Mesodermal cell (in vitro differentiated cells): ENCODE results near the gene NALF2. TPM values are rescaled to one million over a fixed set of nuclear protein-coding genes. Genes with fewer than 3 reads are reported as not detected.

Source experiments
- H3K27ac ChIP-seq: 2 replicates; pipeline ENCODE4 v1.7.0; 2013; ENCODE audit warnings: mild to moderate bottlenecking, low read depth, low read length, moderate library complexity; ENCODE audit not compliant: severe bottlenecking
- H3K36me3 ChIP-seq: 2 replicates; pipeline ENCODE4 v1.7.1; 2013; ENCODE audit warnings: mild to moderate bottlenecking, low read length, moderate library complexity; ENCODE audit not compliant: control insufficient read depth, insufficient read depth
- H3K4me1 ChIP-seq: one replicate; pipeline ENCODE4 v1.7.1; 2013; ENCODE audit warnings: mild to moderate bottlenecking, low read length; ENCODE audit not compliant: insufficient read depth, control insufficient read depth, poor library complexity, severe bottlenecking
- H3K4me3 ChIP-seq: 2 replicates; pipeline ENCODE4 v1.7.0; 2013; ENCODE audit warnings: low read length, control low read depth, mild to moderate bottlenecking; ENCODE audit not compliant: insufficient read depth, poor library complexity, severe bottlenecking; ENCODE audit errors: extremely low read depth
- H3K9me3 ChIP-seq: 2 replicates; pipeline ENCODE4 v1.7.1; 2013; ENCODE audit warnings: mild to moderate bottlenecking, low read length, moderate library complexity; ENCODE audit not compliant: control insufficient read depth
- WGBS, 2 experiments: methylation state at CpG; one replicate each; pipeline ENCODE4 v1.1.5; 2013; ENCODE audit warnings: missing lambda C conversion rate in 2 of 2; ENCODE audit not compliant: insufficient coverage in 2 of 2; 5-methylcytosine and 5-hydroxymethylcytosine counted together
- polyA plus RNA-seq, 2 experiments: library from polyadenylated mRNA; stranded (reverse); fragments of 50-300 nt; gene quantifications; one replicate each; pipeline ENCODE4 v1.2.3, GENCODE V29; 2013

NALF2 gene
- polyA plus RNA-seq (2013, experiment 1 of 2), result 0.55 TPM
- polyA plus RNA-seq (2013, experiment 2 of 2), result 0.56 TPM

DNA sequence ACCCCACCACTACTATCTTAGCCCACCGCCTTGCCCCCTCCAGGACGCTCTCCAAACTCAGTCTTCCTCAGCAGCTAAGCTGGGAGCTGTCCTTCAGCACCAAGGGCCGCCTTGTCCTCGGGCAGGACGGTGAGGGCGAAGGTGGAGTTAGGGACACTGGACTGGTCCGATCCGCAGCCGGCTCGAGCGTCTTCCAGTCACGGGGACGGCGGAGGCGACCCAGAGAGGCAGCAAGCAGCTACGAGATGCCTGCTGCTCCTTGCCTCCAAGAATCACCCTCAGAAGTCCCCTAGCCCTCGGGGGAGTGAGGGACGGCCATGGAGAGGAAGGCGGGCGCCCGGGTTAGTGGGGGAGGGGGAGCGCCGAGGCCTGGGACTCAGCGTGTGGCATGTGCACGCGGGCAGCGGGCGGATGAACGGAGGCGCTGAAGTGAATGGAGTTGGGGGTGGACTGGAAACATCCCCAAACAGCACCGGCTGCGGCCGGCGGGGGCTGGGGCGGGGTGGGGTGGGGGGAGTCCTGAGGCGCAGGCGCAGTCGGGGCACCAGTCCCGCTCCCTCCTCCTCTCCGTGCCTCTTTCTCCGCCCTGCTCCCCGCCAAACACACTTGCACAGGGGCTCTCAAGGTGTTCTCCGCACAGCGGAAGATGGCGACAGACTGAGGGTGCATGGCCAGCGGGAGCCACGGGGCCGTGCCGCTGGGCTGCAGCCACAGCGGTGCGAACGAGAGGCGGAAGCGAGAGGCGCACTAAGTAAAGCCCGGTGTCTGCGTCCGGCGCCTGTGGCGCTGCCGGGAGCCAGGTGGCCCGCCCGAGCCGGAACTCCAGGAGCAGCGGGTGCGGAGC lies at the start of gene NALF2:
TSS of gene NALF2 (plus strand) at position 545 of the 844 bp plus-strand sequence. CDS start 957 bp downstream, outside the sequence.
- Histone ChIP-seq H3K27ac (no peak within 1 kb of the TSS), H3K4me3 (peak within 1 kb of the TSS; percentile 41), H3K4me1 (no peaks in the 10 kb centered on the region), H3K9me3 (no peaks in the 10 kb centered on the region), H3K36me3 (no peaks in the 10 kb centered on the region)
- 2% methylated on average over 8 to 9 of the region's 66 CpGs for whole genome bisulfite sequencing, 2 experiments

DNA sequence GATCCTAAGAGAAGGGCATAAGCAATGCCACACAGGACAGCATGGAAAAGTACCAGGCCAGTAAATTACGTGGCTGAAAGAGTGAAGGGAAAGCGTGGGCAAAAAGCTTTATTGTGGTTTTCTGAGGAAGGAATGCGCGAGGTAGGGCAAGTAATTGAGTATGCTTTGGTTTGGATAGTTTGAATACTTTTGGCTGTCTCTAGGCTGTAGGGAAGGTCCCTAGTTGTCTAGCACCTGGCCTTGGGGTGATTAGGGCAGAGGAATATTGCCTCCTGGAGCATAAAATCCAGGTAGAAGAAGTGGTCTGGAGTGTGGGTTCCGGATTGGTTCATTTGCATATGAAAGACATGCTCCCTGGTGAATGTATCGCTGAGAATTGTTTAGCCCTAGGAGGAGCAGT lies 46.4 kb upstream of the NALF2 start:
- WGBS, 2 experiments, result 82 to 92% methylated on average over 3 to 4 of the region's 6 CpGs
- Histone ChIP-seq H3K36me3 (no peaks in the 10 kb centered on the region), H3K4me1 (no peaks in the 10 kb centered on the region), H3K4me3 (no peak overlapping the region), H3K27ac (no peak overlapping the region), H3K9me3 (no peaks in the 10 kb centered on the region)

DNA sequence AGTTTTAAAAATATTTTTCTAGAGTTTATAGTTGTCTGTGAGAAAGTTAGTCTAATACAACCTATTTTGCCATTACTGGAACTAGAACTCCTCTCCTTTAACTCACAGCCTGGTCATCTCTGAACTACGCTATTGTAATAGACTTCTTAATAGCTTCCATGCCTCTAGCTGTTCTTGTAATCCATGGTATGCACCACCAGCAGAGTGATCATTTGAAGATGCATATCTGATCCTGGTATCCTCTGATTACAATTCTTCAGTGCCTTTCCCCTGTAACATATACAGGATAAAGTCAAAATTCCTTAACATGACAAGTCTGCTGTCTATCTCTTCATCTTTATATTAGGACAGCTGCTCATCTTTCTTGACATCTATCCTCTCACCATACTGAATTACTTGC lies 37.6 kb upstream of the NALF2 start:
- H3K36me3 ChIP-seq, result no peaks in the 10 kb centered on the region
- no peaks in the 10 kb centered on the region for H3K4me1 ChIP-seq
- WGBS, 2 experiments, result 86% methylated on average over 1 of the region's 1 CpG; no CpG with 5 or more reads in 1 of the 2 experiments
- no peaks in the 10 kb centered on the region for H3K9me3 ChIP-seq
- H3K27ac ChIP-seq, result no peak overlapping the region
- no peak overlapping the region for H3K4me3 ChIP-seq

DNA sequence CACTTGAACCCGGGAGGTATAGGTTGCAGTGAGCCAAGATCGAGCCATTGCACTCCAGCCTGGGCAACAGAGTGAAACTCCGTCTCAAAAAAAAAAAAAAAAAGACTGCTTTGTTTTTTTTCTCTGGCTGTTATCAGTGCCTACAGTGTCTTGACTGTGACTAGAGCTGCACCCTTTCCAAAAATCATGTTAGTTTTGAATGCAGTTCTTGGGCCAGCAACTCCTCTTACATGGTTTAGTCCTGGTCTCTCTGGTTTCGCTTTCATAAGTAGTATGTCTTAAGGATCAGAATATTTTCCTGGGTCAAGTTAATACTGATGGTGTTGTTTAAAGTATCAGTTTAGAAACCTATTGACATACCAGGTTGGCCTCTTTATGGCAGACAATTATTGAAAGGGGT lies 34.2 kb upstream of the NALF2 start:
- no peak overlapping the region for H3K27ac ChIP-seq
- H3K4me3 ChIP-seq, result no peak overlapping the region
- H3K9me3 ChIP-seq, result no peaks in the 10 kb centered on the region
- no peaks in the 10 kb centered on the region for H3K4me1 ChIP-seq
- H3K36me3 ChIP-seq, result no peaks in the 10 kb centered on the region
- WGBS, 2 experiments, result 81 to 92% methylated on average over 2 of the region's 4 CpGs

DNA sequence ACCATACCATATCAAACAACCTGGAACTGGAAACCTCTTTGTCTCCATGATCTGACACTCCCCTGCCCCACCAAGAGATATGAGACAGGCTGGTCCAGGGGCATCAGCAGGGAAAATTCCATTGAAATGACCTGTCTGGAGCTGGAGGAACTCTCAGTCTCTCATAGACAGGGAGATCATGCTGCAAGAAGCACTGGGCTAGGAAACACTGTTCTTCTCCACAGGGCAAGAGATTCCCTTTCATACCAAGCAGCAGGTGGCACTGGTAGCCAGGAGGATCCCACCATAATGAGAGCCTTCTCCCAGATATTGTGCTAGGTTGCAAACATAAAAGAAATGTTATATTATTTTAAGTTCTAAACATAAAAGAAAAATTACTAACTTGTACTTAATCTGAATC lies 14.5 kb upstream of the NALF2 start:
- no peak overlapping the region for H3K27ac ChIP-seq
- H3K9me3 ChIP-seq, result no peaks in the 10 kb centered on the region
- peaks cover 3% of the 10 kb centered on the region for H3K4me1 ChIP-seq

DNA sequence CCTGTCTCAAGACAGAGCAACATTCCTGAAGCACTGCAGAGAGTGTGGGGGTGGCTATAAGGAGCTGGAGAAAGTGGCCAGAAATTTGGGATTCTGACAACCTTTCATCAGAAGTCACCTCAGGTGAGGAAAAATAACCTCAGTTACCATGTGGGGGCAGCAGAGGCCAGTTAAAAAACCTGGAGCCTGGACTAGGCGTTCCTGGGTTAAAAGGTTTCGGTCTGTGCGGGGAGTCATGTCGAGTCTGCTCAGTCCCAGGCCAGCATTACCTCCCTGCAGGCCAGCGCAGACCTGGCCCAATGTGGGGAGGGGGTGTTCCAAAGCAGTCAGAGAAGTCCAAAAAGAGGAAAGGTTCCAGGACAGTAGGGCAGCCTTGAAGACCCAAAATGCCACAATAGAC lies 10.9 kb upstream of the NALF2 start:
- Histone ChIP-seq H3K4me3 (no peak overlapping the region), H3K9me3 (no peaks in the 10 kb centered on the region), H3K4me1 (peaks cover 3% of the 10 kb centered on the region), H3K36me3 (no peaks in the 10 kb centered on the region), H3K27ac (no peak overlapping the region)
- WGBS, 2 experiments, result no CpG with 5 or more reads among the region's 5 CpGs

More for the DNA sequence above, 14.5 kb upstream of the NALF2 start:
- no peak overlapping the region for H3K4me3 ChIP-seq
- no peaks in the 10 kb centered on the region for H3K36me3 ChIP-seq

DNA sequence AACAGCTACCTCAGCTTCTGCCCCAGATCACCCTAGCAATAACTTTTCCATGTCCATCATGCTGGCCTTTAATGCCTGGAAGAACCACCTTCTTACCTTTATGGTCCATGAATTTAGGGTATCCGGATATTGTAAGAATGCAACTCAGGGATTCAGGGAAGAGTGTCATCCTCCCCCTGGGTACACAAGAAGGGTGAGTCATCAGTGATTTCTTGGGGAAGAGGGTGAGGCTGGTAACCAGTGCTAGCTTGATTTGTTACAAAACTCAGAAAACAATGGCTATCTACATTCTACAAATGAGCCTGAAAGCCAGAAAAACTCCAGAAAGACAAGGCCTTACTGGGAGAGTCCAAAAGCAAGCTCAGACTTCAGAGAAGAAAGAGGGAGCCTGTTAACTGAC lies 10.4 kb upstream of the NALF2 start:
- H3K4me1 ChIP-seq, result peaks cover 3% of the 10 kb centered on the region
- H3K9me3 ChIP-seq, result no peaks in the 10 kb centered on the region
- no peaks in the 10 kb centered on the region for H3K36me3 ChIP-seq
- no CpG with 5 or more reads among the region's 1 CpG for WGBS, 2 experiments
- H3K4me3 ChIP-seq, result no peak overlapping the region
- no peak overlapping the region for H3K27ac ChIP-seq

DNA sequence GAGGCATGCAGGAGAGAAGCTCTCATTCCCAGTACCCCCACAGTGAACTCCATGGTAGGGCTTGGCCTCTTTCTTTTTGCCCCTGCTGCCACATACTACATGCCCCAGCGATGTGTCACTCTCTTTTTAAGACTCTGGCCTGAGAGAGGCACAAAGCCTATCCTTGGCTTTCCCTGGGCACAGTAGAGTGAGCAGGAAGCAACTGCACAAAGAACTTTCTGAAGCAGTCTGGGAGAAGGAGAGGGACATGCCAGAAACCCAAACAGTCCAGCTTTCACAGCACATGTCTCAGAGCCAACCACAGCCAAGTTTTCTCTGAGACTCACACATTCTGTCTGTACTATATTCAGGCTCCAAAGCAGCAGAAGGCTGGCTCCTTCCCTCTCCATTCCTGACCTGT lies 7.9 kb upstream of the NALF2 start:
- no peaks in the 10 kb centered on the region for H3K9me3 ChIP-seq
- WGBS, 2 experiments, result no CpG with 5 or more reads among the region's 1 CpG
- peaks cover 3% of the 10 kb centered on the region for H3K4me1 ChIP-seq
- no peak overlapping the region for H3K4me3 ChIP-seq
- H3K27ac ChIP-seq, result no peak overlapping the region
- H3K36me3 ChIP-seq, result no peaks in the 10 kb centered on the region

DNA sequence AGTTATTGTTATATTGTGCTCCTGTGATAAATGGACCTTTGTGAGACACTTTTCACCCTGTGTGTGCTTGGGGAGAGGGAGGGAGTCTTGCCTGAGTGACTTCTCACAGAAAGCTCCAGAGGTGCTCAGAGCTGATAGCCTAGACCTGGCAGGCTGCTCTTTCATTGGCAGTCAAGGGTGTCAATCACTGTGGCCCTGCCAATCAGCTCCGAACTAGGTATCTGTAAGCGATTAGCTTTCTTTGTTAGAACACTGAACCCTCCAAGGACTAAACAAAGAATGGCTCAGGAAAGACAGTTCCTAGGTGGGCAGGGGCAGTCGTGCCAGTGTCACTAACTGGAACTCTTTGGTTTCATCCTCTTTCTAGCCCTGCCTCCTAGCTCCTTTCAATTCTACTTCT lies 2.7 kb upstream of the NALF2 start:
- no peak overlapping the region for H3K27ac ChIP-seq
- H3K4me1 ChIP-seq, result no peaks in the 10 kb centered on the region
- H3K9me3 ChIP-seq, result no peaks in the 10 kb centered on the region
- no peak overlapping the region for H3K4me3 ChIP-seq
- 43 to 50% methylated on average over 2 to 3 of the region's 3 CpGs for WGBS, 2 experiments
- H3K36me3 ChIP-seq, result no peaks in the 10 kb centered on the region

DNA sequence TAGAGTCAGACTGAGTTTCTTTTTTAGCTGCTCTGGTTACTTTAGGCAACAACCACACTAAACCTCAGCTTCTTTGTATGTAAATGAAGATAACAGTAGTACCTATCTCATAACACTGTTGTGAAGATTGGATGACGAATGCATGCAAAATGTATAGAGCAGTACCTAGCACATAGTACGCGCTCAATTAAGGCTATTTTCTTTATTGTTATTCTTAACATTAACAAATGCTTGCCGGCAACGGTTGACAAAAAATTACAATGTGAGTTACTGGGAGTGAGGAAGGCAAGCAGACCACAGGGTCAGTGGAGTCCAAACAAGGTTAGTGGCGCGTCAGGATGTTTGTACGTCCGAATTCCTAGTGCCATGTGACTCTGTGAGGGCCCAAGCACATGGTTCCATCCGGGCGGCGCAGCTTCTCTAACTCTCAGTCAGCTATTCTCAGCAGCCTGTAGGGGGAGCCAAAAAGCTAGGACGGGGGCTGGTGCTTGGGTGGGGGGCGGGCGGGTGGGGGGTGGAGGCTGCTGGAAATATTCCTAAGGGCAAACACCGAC lies 821 bp upstream of the NALF2 start:
- WGBS, 2 experiments, result no CpG with 5 or more reads among the region's 16 CpGs
- Histone ChIP-seq H3K4me3 (no peak overlapping the region), H3K4me1 (no peaks in the 10 kb centered on the region), H3K27ac (no peak overlapping the region), H3K36me3 (no peaks in the 10 kb centered on the region), H3K9me3 (no peaks in the 10 kb centered on the region)
